HG02588 (cell line): ENCODE measurements around the gene BCL2A1.
"Not testable (repeated sequence)": the region's sequence is repeated elsewhere in the genome, so short reads cannot be mapped to it uniquely, and the experiment has no call there.

Experiments
- ATAC-seq: cut with Tn5 transposase; IDR thresholded peaks from one replicate; pipeline ENCODE4 v1.9.1; 2021; ENCODE audit warnings: mild to moderate bottlenecking, moderate library complexity; ENCODE audit not compliant: unreplicated experiment

BCL2A1 gene

DNA sequence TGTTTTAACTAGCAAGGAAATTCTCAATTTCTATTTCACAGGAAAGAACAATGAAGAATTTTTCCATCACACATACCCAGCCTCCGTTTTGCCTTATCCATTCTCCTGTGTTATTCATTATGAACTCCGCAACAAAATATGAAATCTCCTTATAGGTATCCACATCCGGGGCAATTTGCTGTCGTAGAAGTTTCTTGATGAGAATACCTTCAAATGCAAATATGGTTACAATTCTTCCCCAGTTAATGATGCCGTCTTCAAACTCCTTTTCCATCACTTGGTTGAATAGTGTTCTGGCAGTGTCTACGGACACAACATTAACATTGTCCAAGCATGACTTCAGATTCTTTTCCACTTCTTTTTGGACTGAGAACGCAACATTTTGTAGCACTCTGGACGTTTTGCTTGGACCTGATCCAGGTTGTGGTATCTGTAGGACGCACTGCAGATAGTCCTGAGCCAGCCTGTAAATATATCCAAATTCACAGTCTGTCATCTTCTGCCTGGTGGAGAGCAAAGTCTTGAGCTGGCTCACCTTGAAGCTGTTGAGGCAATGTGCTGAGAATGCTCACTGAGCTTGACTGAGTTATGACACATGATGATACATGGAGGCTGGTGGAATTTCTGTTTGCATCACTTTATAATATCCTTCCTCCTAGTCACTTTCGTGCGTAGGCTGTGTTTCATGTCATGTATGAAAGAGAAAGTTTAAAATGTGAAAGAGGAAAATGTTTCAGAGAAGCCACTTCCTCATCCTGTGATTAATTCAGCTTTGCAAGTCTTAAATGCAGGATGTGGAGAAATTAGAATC, at the start of gene BCL2A1:
Gene BCL2A1 (minus strand): TSS at position 573 of the 811 bp plus-strand sequence. CDS start 77 bp downstream, at position 496.
- ATAC-seq: peak; percentile 47

DNA sequence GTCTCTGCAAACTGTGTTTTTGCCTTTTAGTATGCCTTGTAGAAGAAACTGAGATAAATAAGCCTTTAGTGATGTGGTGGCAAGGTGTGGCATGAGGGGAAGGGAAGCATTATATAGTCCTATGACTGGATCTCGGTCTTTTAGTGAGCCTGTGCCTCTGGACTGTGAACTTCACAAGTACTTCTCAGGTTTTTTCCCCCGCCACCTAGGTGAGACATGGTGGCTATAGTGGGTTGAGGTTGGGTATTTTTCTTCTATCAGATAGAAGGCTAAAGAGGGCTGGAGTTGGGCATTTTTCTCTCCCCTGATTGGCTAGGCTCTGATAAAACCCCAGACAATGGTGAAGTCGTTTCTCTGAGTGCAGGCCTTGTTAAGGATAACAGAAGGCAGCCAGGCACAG, 49.7 kb upstream of the BCL2A1 start:
- ATAC-seq: no peak

DNA sequence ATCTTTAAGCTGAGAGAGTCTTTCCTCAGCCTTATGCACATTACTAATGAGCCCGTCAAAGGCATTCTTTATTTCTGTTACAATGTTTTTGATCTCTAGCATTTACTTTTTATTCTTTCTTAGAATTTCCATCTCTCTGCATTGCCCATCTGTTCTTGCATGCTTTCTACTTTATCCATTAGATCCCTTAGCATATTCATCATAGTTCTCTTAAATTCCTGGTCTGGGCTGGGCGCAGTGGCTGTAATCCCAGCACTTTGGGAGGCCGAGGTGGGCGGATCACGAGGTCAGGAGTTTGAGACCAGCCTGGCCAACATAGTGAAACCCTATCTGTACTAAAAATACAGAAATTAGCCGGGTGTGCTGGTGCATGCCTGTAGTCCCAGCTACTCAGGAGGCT, 49.2 kb upstream of the BCL2A1 start:
- not testable (repeated sequence) for ATAC-seq

DNA sequence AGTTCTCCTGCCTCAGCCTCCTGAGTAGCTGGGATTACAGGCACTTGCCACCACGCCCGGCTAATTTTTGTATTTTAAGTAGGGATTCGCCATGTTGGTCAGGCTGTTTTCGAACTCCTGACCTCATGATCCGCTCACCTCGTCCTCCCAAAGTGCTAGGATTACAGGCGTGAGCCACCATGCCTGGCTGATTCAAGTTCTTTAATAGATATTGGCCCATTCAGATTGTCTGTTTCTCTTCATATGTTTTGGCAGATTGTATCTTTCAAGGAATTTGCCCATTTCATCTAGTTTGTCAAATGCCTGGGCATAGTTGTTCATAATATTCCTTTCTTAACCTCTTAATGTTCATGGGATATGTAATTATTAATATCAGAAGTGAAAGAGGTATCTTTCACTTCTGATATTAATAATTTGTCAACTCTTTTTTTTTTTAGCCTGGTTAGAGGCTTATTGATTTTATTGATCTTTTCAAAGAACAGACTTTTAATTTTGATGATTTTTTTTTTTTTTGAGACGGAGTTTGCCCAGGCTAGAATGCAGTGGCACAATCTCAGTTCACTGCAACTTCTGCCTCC, 48.3 kb upstream of the BCL2A1 start:
- no peak for ATAC-seq

DNA sequence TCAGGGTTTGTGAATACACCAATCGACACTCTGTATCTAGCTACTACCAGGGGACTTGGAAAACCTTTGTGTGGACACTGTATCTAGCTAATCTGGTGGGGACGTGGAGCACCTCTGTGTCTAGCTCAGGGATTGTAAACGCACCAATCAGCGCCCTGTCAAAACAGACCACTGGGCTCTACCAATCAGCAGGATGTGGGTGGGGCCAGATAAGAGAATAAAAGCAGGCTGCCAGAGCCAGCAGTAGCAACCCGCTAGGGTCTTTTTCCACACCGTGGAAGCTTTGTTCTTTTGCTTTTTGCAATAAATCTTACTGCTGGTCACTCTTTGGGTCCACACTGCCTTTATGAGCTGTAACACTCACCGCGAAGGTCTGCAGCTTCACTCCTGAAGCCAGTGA, 46.1 kb upstream of the BCL2A1 start:
- not testable (repeated sequence) for ATAC-seq

DNA sequence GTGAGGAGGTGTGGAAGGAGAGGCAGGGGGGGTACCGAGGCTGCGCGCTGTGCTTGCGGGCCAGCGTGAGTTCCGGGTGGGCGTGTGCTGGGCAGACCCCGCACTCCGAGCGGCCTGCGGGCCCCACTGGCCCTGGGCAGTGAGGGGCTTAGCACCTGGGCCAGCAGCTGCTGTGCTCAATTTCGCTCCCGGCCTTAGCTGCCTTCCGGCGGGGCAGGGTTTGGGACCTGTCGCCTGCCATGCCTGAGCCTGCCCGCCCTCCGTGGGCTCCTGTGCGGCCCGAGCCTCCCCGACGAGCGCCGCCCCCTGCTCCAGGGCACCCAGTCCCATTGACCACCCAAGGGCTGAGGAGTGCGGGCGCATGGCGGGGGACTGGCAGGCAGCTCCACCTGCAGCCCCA, 45.5 kb upstream of the BCL2A1 start:
- ATAC-seq: not testable (repeated sequence)

DNA sequence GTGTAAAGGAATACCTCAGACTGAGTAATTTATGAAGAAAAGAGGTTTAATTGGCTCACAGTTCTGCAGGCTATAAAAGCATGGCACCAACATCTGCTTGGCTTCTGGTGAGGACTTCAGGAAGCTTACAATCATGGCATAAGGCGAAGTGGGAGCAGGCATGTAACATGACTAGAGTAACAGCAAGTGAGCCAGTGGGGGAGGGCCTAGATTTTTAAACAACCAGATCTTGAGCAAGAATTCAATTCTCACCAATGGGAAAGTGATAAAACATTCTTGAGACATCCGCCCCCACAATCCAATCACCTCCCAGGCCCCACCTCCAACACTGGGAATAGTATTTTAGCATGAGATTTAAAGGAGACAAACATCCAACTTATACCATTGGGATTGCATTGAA, 44.2 kb upstream of the BCL2A1 start:
- no peak for ATAC-seq

DNA sequence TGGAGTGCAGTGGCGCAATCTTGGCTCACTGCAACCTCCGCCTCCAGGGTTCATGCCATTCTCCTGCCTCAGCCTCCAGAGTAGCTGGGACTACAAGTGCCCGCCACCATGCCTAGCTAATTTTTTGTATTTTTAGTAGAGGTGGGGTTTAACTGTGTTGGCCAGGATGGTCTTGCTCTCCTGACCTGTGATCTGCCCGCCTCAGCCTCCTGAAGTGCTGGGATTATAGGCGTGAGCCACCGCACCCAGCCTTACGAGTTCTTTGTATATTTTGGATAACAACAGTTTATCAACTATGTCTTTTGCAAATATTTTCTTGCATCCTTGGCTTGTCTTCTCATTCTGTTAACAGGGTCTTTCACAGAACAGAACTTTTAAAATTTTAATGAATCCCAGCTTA, 43.2 kb upstream of the BCL2A1 start:
- not testable (repeated sequence) for ATAC-seq

DNA sequence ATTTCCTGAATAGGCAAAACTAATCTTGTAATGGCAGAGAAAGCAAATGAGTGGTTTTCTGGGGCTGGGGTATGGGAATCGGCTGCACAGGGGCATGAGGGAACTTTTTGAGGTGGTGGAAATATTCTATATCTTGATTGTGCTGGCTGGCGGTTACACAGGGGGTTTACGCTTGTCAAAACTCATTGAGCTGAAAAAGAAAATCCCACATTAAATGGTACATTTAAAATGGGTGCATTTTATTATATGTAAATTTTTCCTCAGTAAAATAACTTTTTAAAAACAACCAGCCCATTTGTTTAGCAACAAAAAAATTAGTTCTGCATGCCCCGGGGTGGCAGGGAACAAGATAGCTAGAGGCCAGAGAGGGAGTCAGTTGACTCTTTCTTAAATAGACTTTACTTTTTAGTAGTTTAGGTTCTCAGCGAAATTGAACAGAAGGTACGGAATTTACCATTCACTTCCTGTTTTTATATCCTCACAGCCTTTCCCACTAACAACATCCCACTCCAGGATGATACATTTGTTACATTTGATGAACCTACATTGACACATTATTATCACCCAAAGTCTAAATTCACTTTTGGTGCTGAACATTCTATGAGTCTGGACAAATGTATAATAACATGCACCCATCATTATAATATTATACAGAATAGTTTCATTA, 41.2 kb upstream of the BCL2A1 start:
- ATAC-seq: no peak

DNA sequence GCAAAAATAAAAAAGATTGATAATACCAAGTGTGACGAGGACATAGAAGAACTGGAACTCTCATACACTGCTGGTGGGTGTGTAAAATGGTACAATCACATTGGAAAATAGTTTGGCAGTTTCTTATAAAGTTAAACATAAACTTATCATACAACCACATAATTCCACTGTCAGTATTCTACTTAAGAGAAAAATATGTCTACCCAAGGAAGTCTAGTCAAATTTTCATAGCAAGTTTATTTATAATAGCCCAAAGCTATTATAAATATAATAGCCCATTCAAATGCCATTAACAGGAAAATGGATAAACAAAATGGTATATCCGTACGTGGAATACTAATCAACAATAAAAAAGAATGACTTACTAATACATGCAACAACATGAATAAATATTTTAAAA, 40.6 kb upstream of the BCL2A1 start:
- ATAC-seq: no peak

DNA sequence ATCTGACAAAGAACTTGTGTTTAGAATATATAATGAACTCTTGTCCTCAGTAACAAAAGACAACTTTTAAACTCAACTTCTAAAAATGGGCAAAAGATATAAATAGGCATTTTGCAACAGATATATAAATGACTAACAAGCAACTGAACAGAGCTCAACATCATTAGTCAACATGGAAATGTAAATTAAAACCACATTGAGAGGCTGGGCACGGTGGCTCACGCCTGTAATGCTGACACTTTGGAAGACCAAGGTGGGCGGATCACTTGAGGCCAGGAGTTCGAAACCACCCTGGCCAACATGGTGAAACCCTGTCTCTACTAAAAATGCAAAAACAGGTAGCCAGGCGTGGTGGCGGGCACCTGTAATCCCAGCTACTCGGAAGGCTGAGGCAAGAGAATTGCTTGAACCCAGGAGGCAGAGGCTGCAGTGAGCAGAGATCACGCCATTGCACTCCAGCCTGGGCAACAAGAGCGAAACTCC, 40.1 kb upstream of the BCL2A1 start:
- ATAC-seq: peak; percentile 57

DNA sequence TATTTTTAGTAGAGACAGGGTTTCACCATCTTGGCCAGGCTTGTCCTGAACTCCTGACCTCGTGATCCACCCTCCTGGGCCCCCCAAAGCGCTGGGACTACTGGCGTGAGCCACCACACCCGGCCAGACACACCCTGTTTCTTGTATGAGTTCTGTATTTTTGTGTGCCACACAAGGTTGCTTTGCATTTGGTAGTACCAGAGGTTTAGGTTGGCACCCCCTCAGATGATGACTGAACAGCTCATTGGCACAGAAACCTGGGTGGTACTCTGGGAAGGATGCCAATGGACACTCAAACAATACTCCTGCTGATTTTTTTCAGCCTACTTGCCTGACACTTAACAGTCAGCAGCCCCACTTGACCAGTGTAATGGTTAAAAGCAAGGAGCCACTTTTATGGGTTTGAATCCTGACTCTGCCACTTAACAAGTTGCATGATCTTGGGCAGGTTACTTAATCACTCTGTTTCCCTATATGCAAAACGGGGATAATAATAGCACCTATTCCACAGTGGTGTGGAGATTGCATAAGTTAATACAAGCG, 39.2 kb upstream of the BCL2A1 start:
- no peak for ATAC-seq

DNA sequence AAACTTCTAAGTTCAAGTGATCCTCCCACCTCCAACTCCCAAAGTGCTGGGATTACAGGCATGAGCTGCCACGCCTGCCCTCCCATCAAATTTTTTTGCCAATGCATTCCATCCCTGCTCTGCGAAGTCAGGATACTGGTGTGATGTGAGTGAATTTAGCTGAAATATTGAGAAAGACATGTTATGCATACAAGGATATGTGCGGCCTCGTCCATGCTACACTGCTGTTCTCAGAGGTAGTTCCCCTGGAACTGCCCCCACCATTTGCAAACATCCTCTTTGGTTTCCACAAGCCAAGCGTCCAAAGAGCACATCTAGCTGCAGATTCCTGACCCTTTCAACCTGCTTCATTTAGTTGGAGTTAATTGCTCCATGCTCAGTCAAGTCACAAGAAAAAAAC, 36.5 kb upstream of the BCL2A1 start:
- ATAC-seq: no peak

DNA sequence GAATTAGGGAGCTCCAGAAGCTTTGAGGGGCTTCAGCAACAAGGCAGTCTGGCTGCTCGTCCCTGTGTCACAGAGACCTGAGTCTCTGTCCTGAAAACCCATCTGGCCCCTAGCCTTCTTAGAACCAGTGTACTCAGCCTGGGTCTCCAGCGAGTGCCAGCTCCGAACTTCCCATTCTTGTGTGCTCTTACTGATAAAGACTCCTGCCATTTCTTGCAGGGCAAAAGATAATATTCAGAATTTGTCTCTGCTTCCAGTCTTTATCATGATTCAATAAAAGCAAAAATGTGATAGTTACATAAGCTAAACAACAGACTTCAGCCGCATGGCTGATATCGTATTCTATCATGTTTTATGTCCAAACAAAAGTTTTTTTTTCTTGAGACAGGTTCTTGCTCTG, 36.0 kb upstream of the BCL2A1 start:
- ATAC-seq: no peak

DNA sequence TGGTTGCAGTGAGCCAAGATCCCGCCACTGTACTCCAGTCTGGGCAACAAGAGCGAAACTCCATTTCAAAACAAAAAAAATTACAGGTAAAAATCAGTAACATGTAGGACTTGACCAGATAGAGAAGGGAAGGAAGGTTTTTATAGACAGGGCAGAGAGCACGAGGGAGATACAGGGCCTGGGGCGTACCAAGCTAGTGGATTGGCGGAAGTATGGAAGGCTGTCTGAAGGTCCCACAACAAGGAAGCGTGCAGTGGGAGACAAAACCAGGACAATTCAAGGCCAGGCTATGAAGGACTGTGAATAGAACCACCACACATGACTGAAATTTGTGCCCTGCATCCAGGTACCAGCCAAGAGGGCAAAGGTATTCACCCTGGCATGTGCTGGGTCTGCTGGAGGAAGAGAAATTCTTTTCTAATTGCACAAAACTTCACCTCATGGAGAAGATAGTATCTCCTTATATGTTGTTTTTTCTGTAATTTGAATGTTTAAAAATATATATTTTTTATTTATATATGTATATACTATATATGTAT, 33.0 kb upstream of the BCL2A1 start:
- no peak for ATAC-seq

DNA sequence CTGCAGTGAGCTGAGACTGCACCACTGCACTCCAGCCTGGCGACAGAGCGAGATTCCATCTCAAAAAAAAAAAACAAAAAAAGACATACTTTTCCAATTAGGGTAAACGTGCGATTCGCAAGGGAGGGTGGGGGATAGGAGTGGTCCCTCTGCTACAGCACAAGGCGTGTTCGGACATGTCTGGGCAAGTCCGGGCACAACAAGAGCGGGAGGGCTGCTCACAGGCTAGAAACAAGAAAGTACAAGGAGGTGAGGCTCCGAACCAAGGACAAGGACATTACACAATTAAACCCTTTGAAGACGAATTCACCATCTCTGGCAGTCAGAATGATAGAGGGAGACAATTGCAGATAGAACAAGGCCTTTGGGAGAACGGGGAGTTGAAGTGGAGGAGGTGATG, 32.2 kb upstream of the BCL2A1 start:
- no peak for ATAC-seq

DNA sequence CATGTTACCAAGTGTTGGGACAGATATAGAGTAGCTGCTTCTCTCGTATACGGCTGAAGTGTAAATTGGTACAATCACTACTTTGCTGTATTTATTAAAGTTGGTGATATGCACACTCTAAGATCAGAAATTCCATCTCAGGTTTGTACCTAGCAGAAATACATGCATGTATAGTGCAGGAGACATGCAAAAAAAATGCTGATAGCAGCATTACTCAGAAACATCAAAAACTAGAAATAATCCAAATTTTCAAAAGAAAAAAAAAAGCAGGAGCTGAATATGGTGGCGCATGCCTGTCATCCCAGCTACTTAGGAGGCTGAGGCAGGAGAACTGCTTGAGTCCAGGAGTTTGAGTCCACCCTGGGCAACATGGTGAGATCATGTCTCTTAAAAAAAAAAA, 31.3 kb upstream of the BCL2A1 start:
- no peak for ATAC-seq

DNA sequence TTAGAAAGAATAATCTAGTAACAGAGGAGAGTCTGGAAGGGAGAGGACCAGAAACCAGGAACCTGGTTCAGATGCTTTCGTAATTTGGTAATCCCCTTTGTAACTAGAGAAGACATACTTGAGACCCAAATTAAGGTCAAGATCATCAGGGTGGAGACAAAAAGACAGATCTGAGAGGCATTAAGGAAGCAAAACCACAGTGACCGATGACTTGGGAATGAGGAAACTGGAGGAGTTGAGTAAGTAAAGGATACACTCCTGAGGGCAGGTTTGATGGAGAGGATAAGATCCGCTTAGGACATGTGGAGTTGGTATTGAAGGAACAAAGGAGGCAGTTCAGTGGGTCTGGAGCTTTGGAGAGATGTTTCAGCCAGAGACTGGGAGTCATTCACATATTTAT, 23.6 kb upstream of the BCL2A1 start:
- ATAC-seq: no peak

DNA sequence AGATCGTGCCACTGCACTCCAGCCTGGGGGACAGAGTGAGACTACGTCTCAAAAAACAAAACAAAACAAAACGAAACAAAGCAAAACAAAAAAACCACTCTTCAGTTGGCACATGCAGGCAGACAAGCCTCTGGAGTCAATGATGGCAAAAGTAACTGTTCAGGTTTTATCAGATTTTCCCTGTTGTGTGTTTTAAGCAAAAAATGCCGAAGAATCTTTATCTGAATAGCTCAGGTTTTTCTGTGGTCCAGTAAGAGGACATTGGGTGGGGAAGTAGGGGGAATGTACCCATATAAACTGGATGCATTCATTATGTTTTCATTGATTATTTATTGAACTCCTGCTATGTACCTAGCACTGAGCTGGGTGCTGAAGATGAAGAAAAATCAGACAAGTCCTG, 20.8 kb upstream of the BCL2A1 start:
- no peak for ATAC-seq

DNA sequence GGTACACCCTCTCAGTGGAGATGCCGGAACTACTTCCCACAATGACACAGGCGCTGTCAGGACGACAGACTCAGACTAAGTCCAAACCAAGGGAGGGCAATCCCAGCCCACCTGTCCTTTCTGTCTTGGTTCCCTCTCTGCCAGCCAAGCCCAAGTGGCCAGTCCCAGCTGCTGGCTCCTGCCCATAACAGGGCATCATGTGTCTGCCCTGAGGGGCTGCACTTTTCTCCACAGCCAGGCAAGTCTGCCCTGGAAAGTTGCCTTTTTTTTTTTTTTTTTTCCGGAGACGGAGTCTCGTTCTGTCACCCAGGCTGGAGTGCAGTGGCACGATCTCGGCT, 20.0 kb upstream of the BCL2A1 start:
- no peak for ATAC-seq

DNA sequence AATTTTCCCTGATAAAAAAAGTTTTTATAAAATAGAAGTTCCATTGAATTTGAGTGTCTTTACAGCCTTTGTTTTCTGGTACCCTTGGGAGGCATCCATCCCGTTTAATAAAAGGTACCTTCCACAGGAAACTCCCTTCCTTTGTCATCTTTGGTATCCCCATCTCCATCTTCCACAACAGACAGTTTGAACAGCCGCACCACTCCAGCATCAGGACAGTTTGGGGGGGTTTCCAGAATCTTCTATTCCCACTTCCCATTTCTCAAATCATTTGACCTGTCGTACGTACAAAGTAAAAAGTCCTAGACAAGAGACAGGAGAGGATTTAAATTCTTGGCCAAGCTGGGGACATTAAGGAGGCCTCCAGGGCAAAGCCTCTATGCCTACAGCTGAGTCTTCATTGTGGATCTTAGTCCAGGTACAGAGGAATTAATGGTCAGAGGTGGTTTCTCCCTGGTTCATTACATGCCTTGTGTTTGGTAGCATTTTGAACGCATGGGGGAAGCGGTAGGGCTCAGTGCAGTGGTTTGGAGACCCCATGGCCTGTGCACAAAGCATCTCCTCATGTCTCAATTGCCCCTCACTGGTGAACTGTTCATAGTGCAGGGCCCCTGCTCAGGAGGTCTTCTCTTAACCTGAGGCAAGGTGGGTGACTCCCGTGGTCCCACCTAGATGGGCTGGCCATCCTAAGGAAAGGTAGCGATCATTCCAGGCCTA, 19.4 kb upstream of the BCL2A1 start:
- no peak for ATAC-seq
